Anterior cingulate cortex (tissue), 58 donors: ENCODE results near the gene RYR3.

Experiments used
- DNase-seq, 58 donors: peaks; one replicate each; lab custom pipeline; 2025; lab: John Stamatoyannopoulos, UW

The RYR3 gene

GRCh38 chr15:33623010-33623409 lies 312.2 kb downstream of the RYR3 start:
- DNase-seq = no peak

DNA sequence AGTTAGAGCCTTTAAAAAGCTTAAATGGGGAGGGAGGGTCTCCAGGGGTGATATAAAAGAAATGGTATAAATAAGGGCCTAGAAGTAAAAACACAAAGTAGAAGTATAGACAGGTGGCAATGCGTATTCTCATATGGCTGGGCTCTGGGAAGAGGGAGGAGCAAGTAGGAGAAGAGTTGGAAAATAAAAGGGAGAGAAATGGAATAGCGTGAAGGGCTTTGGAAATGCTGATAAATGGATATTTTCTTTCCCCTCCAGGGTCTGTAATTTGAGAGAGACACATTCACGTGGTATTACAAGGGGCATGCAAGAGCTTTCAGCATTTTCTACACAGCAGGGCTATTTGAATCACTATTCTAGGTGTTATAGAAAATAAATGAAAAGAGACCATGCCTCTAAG lies 313.7 kb downstream of the RYR3 start:
- DNase-seq = no peak

GRCh38 chr15:33629647-33630046 lies 318.9 kb downstream of the RYR3 start:
- no peak for DNase-seq

- no peak for DNase-seq
Measured at GRCh38 chr15:33636234-33636633, 325.5 kb downstream of the RYR3 start.

DNA sequence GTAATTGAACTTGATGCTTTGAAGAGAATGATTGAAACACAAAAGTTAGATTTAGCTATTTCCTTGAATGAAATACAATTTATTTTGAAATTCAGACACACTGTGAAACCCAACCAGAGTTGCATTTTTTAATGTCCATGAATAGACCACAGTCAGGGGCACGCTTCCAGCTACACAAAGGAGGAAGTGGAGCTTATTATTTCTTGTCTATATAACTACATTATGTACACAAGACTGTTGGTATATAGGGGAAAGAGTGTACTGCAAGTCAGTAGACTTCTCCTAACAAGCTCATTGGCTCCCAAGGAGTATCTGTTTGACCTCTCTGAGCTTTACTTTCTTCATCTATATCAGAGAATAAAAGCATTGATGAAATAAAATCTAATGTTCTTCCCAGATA lies 326.2 kb downstream of the RYR3 start:
- DNase-seq = no peak

GRCh38 chr15:33638453-33638852 lies 327.7 kb downstream of the RYR3 start:
- no peak for DNase-seq

- no peak for DNase-seq
Measured at GRCh38 chr15:33639051-33639450, 328.3 kb downstream of the RYR3 start.

- DNase-seq = no peak
Measured at GRCh38 chr15:33639456-33639855, 328.7 kb downstream of the RYR3 start.

DNA sequence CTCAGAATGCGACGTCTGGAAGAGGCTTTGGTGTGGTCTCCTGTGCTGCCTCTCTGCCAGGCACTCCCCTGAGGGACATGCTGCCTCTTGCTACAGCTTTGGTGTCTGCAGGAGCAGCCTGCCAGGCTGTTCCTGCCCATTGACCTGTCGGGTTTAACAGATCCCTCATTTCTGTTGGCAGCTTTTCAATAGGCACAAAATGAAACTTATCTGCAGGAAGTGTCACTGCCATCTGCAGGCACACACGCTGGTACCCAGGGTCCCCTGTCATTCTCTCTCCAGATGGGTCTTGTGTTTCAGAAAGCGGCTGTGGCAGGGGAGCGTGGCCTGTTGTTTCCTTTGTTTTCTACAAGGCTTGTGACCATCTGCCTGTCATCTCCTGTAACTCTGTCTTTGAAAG lies 329.2 kb downstream of the RYR3 start:
- DNase-seq = peak in 1 of 58 donors; percentile 5

DNA sequence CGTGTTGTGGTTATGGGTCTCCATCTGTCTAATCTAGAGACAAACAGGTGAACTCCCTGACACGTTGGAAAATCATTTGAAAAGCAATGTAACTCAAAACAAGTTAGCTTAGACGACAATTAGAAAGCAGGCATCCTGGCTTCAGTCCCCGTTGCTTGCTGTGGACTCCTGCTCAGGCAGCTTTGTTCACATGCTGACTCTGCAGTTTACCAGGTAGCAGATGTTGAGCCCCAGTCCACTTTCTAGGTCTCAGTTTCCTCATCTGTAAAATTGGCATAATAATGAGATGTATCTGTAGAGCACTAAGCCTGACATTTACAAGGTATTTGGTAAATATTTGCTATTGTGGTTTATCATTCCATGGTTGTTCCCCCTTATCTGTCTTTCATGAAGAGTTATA lies 330.3 kb downstream of the RYR3 start:
- DNase-seq = no peak

DNA sequence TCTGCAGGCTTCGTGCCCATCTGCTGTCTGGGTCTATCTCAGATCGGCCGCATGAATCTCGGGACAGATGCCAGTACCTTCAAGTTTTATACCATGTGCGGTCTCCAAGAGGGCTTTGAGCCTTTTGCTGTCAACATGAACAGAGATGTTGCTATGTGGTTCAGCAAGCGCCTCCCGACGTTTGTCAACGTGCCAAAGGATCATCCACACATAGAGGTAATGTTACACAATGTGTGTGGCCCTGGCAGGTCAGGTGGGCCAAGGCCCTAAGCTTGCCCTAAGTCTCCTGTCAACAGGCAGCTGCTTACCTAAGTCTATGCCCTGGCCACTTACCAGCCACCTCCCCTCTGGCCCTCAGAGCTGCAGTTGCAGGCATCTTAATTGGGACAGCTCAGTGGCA lies 333.5 kb downstream of the RYR3 start:
- DNase-seq = peak in 1 of 58 donors; percentile 4

DNA sequence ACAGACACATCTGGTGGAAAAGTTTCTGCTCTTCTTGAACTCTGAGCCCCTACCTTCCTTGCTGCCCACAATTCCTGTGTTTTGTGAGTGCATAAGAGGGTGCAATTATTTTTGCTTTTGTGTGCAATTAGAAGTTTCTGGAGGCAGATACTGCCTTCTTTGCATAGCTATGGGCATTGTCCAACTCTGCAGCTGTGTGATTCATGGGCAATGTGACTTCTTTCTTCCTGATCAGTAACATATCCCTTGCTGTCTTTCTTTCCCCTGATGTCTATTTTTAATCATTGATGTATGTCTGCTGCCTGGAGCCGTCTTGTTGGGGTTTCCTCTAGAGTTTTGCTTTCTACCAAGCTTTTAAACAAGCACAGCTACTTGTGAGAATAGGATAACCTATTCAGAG lies 336.0 kb downstream of the RYR3 start:
- no peak for DNase-seq

DNA sequence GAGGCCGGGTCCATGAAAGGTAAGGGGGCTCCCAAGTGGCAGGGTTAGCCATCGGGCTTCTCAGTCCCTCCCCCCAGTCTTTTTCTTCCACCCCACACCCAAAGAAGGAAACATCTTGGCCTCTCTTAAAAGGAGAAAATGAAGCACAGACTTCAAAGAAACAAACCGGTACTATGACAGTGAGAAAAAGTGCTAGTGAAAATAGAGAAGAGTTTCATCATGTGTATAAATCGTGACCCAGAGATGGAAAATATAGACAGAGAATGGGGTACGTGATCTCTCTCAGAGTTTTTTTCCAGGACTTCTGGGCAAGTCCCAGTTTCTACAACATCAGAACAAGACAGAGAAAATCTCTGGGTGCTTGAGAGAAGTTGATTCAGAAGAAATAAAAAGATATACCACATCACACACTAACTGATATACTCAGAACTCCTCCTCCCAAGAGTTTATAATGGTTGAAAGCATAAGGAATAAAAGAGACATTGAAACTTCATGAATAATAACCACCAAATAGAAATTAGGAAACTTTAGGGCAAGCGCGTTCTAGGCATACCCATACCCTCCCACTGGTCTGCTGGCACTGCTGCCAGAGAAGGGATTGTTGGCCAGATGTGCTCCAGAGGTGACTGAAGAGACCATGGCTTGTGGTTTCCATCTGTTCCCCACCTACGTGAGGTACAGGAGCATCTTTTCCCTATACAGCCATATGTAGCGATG lies 338.6 kb downstream of the RYR3 start:
- no peak for DNase-seq

- peak in 1 of 58 donors; percentile 6 for DNase-seq
Measured at GRCh38 chr15:33654860-33655259, 344.1 kb downstream of the RYR3 start.

DNA sequence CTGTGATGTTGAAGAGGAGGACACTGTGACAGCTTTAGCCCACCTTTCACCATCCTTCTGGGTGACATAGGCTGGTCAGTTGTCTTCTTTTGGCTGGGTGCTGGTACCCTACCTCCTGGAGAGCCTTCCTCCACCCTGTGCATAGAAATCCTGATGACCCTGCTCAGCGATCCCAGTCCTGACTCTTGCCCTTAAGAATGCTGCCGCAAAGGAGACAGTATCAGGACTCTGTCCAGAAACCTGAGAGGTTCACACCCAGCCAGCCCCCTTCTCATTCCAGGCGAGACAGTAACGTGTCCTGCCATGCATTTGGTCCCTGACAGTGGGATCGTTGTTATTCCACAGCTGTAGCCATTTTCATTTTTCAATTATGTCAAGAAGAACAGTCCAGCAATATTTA lies 344.7 kb downstream of the RYR3 start:
- DNase-seq = no peak

DNA sequence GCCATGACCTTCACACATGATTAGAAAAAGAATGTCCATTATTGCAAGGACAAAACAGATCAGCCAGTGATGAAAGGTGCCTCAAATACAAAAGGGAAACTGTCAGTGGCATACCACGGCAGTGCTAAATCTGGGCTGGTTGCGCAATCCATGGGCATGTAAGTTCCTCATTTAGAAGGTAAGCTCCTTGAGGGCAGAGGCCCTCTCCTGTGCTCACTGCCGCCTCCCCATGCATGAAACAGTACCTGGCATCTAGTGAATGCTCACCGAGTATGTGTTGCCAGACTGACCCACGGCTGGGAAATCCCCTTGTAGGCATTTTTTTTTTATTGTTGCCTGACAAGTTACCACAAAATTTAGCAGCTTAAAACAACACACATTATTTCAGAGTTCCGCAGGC lies 345.4 kb downstream of the RYR3 start:
- DNase-seq = no peak

DNA sequence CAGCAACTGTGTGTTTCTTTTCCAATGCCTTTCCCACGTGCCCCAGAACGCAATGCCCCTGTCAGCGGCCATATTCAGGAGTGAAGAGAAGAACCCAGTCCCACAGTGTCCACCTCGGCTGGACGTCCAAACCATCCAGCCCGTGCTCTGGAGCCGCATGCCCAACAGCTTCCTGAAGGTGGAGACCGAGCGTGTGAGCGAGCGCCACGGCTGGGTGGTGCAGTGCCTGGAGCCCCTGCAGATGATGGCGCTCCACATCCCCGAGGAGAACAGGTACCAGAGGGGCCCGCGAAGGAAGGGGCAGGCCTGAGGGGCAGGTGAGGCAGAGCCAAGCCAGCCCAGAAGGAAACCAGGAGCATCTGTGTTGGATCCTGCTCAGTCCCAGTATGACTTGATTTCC lies 349.4 kb downstream of the RYR3 start:
- no peak for DNase-seq

DNA sequence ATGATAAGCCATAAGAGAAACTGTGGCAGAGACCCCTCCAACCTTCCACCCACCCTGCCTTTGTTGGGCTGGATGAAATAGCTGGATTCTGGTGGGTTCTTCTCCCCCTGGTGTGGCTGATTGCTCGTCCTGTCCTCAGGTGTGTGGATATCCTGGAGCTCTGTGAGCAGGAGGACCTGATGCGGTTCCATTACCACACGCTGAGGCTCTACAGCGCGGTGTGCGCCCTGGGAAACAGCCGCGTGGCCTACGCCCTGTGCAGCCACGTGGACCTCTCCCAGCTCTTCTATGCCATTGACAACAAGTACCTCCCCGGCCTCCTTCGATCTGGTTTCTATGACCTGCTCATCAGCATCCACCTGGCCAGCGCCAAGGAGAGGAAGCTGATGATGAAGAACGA lies 351.2 kb downstream of the RYR3 start:
- DNase-seq = no peak

DNA sequence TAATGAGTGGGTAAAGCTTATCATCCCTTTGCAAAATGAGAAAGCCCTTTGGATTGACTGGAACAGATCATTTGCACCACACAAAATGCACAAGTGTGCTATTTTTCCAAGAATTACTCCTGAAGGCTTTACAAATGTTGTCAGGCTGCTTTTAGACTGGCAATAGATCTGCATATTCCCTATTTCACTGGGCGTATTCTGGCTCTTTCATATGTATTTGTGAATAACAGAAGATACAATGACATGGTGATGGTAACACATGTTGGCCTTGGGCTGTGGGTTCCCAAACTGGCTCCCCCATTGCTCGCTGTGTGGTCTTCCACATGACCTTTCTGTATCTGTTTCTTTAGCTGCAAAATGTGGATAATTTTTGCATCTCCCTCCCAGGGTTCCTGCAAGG lies 354.2 kb downstream of the RYR3 start:
- no peak for DNase-seq

GRCh38 chr15:33670567-33670966 lies 359.8 kb downstream of the RYR3 start:
- no peak for DNase-seq

DNA sequence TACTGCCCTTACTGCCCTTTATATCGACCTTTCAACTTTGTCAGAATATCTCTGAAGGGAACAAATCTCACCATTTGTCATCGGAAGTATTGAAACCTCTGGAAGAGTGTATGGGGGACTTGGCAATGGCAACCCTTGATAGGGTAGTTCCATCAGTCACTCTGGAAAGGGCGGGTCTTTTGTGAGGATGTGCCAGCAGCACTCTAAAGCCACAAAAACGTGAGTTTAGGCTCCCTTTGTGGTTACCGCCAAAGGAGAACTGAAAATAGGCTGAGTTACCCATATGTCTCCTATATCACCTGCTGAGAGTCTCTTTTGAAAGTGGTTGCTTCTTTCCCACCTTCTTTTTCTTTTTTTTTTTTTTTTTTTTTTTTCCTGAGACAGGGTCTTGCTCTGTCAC lies 360.7 kb downstream of the RYR3 start:
- no peak for DNase-seq

- DNase-seq = peak in 1 of 58 donors; percentile 6
Measured at GRCh38 chr15:33675246-33675645, 364.5 kb downstream of the RYR3 start.

- no peak for DNase-seq
Measured at GRCh38 chr15:33677238-33677830, 366.6 kb downstream of the RYR3 start.
